ENCODE data around the gene UBE3A. TPM values are rescaled to one million over a fixed set of nuclear protein-coding genes. Genes with fewer than 3 reads are reported as not detected.

Gene UBE3A
- total RNA-seq, 1 donor from 2014 or later, result 88.0 TPM

GRCh38 chr15:25372298-25372697 is 66.5 kb downstream of the UBE3A start:
- no peaks in the 10 kb centered on the region for H3K9me3 Mint-ChIP-seq (ENCODE audit: unreplicated experiment)
- no peak for TF ChIP-seq CTCF (IDR thresholded peaks at IDR 0.05)
- no peak for DNase-seq (ENCODE audit: extremely low spot score, unreplicated experiment)
- H3K27me3 Mint-ChIP-seq (ENCODE audit: unreplicated experiment), result no peaks in the 10 kb centered on the region
- no peak overlapping the region for H3K27ac Mint-ChIP-seq (ENCODE audit: unreplicated experiment)
- no peak overlapping the region for H3K4me3 Mint-ChIP-seq (ENCODE audit: unreplicated experiment)
- peaks cover 16% of the 10 kb centered on the region for H3K4me1 Mint-ChIP-seq (ENCODE audit: unreplicated experiment)
- peaks cover 52% of the 10 kb centered on the region for H3K36me3 Mint-ChIP-seq (ENCODE audit: unreplicated experiment)

- Mint-ChIP-seq H3K4me1 (ENCODE audit: unreplicated experiment) (peaks cover 15% of the 10 kb centered on the region), H3K4me3 (ENCODE audit: unreplicated experiment) (no peak overlapping the region), H3K27ac (ENCODE audit: unreplicated experiment) (no peak overlapping the region), H3K27me3 (ENCODE audit: unreplicated experiment) (no peaks in the 10 kb centered on the region), H3K36me3 (ENCODE audit: unreplicated experiment) (peaks cover 34% of the 10 kb centered on the region), H3K9me3 (ENCODE audit: unreplicated experiment) (no peaks in the 10 kb centered on the region)
- no peak for DNase-seq (ENCODE audit: extremely low spot score, unreplicated experiment)
- TF ChIP-seq CTCF (IDR thresholded peaks at IDR 0.05), result no peak
These were observed 70.0 kb downstream of the UBE3A start for GRCh38 chr15:25368850-25369249.

GRCh38 chr15:25366058-25366457 is 72.8 kb downstream of the UBE3A start:
- no peaks in the 10 kb centered on the region for H3K9me3 Mint-ChIP-seq (ENCODE audit: unreplicated experiment)
- H3K27me3 Mint-ChIP-seq (ENCODE audit: unreplicated experiment), result no peaks in the 10 kb centered on the region
- no peak overlapping the region for H3K4me3 Mint-ChIP-seq (ENCODE audit: unreplicated experiment)
- peaks cover 17% of the 10 kb centered on the region for H3K36me3 Mint-ChIP-seq (ENCODE audit: unreplicated experiment)
- peaks cover 8% of the 10 kb centered on the region for H3K4me1 Mint-ChIP-seq (ENCODE audit: unreplicated experiment)
- peak overlapping the region; percentile 9 for H3K27ac Mint-ChIP-seq (ENCODE audit: unreplicated experiment)
- no peak for DNase-seq (ENCODE audit: extremely low spot score, unreplicated experiment)
- no peak for TF ChIP-seq CTCF (IDR thresholded peaks at IDR 0.05)

GRCh38 chr15:25362545-25362944 is 76.3 kb downstream of the UBE3A start:
- no peak overlapping the region for H3K4me3 Mint-ChIP-seq (ENCODE audit: unreplicated experiment)
- H3K27ac Mint-ChIP-seq (ENCODE audit: unreplicated experiment), result no peak overlapping the region
- no peak for DNase-seq (ENCODE audit: extremely low spot score, unreplicated experiment)
- H3K4me1 Mint-ChIP-seq (ENCODE audit: unreplicated experiment), result peaks cover 8% of the 10 kb centered on the region
- no peak for TF ChIP-seq CTCF (IDR thresholded peaks at IDR 0.05)
- H3K9me3 Mint-ChIP-seq (ENCODE audit: unreplicated experiment), result no peaks in the 10 kb centered on the region
- no peaks in the 10 kb centered on the region for H3K27me3 Mint-ChIP-seq (ENCODE audit: unreplicated experiment)
- peaks cover 13% of the 10 kb centered on the region for H3K36me3 Mint-ChIP-seq (ENCODE audit: unreplicated experiment)

GRCh38 chr15:25347707-25348106 is 91.1 kb downstream of the UBE3A start:
- Mint-ChIP-seq H3K4me3 (ENCODE audit: unreplicated experiment) (no peak overlapping the region), H3K27me3 (ENCODE audit: unreplicated experiment) (no peaks in the 10 kb centered on the region), H3K4me1 (ENCODE audit: unreplicated experiment) (peaks cover 2% of the 10 kb centered on the region), H3K9me3 (ENCODE audit: unreplicated experiment) (peaks cover 22% of the 10 kb centered on the region), H3K36me3 (ENCODE audit: unreplicated experiment) (peaks cover 42% of the 10 kb centered on the region), H3K27ac (ENCODE audit: unreplicated experiment) (no peak overlapping the region)
- no peak for DNase-seq (ENCODE audit: extremely low spot score, unreplicated experiment)
- TF ChIP-seq CTCF (IDR thresholded peaks at IDR 0.05), result no peak
